Activated CD4-positive, CD25-positive, alpha-beta regulatory T cell treated with anti-CD3 and anti-CD28 coated beads, Interleukin-2, amount 50 U/mL, for 72 hours (primary cell): Measurements from ENCODE around the gene ECPAS.
"Not testable (repeated sequence)": the region's sequence is repeated elsewhere in the genome, so short reads cannot be mapped to it uniquely, and the experiment has no call there.

ENCODE experiments used
- DNase-seq: peaks from one replicate; pipeline ENCODE4 v3.0.0; 2021

The ECPAS gene

GRCh38 chr9:111407813-111408212 lies 76.4 kb downstream of the ECPAS start:
- no peak for DNase-seq

- DNase-seq: no peak
Observed at GRCh38 chr9:111405701-111406100, 78.5 kb downstream of the ECPAS start.

GRCh38 chr9:111401486-111401885 lies 82.7 kb downstream of the ECPAS start:
- not testable (repeated sequence) for DNase-seq

- no peak for DNase-seq
Observed at GRCh38 chr9:111400564-111400898, 83.7 kb downstream of the ECPAS start.

- no peak for DNase-seq
Observed at GRCh38 chr9:111399772-111400563, 84.2 kb downstream of the ECPAS start.

GRCh38 chr9:111399211-111399739 lies 84.9 kb downstream of the ECPAS start:
- no peak for DNase-seq

GRCh38 chr9:111393971-111394370 lies 90.2 kb downstream of the ECPAS start:
- DNase-seq: no peak

- no peak for DNase-seq
Observed at GRCh38 chr9:111389406-111389805, 94.8 kb downstream of the ECPAS start.

- DNase-seq: no peak
Observed at GRCh38 chr9:111386386-111386785, 97.8 kb downstream of the ECPAS start.

- no peak for DNase-seq
Observed at GRCh38 chr9:111381006-111381405, 103.2 kb downstream of the ECPAS start.

- no peak for DNase-seq
Observed at GRCh38 chr9:111375817-111376564, 108.2 kb downstream of the ECPAS start.

GRCh38 chr9:111375062-111375461 lies 109.1 kb downstream of the ECPAS start:
- DNase-seq: no peak

GRCh38 chr9:111372297-111372696 lies 111.9 kb downstream of the ECPAS start:
- DNase-seq: no peak

- DNase-seq: no peak
Observed at GRCh38 chr9:111366978-111367377, 117.2 kb downstream of the ECPAS start.

- no peak for DNase-seq
Observed at GRCh38 chr9:111362526-111362925, 121.7 kb downstream of the ECPAS start.

GRCh38 chr9:111360881-111361280 lies 123.3 kb downstream of the ECPAS start:
- DNase-seq: no peak

- no peak for DNase-seq
Observed at GRCh38 chr9:111356481-111357244, 127.5 kb downstream of the ECPAS start.

- no peak for DNase-seq
Observed at GRCh38 chr9:111352545-111352944, 131.6 kb downstream of the ECPAS start.

- no peak for DNase-seq
Observed at GRCh38 chr9:111350556-111350955, 133.6 kb downstream of the ECPAS start.

- no peak for DNase-seq
Observed at GRCh38 chr9:111349766-111350165, 134.4 kb downstream of the ECPAS start.

GRCh38 chr9:111348821-111349271 lies 135.3 kb downstream of the ECPAS start:
- DNase-seq: no peak

- DNase-seq: not testable (repeated sequence)
Observed at GRCh38 chr9:111334318-111334863, 149.8 kb downstream of the ECPAS start.

- DNase-seq: no peak
Observed at GRCh38 chr9:111330124-111330523, 154.1 kb downstream of the ECPAS start, which contains the start of gene OR2K2. OR2K2 (minus strand) TSS chr9:111330224; CDS start chr9:111328433, 1,791 bp downstream.
